ENCODE results near the gene DTNB. TPM values are rescaled to one million over a fixed set of nuclear protein-coding genes. Genes with fewer than 3 reads are reported as not detected.
"Not testable (repeated sequence)": the region's sequence is repeated elsewhere in the genome, so short reads cannot be mapped to it uniquely, and the experiment has no call there.

DTNB gene
- total RNA-seq, 1 donor from 2014 or later = 12.0 TPM

- Mint-ChIP-seq H3K27me3 (ENCODE audit: unreplicated experiment) (peaks cover 4% of the 10 kb centered on the region), H3K9me3 (ENCODE audit: unreplicated experiment) (no peaks in the 10 kb centered on the region), H3K36me3 (ENCODE audit: low read depth, unreplicated experiment) (no peaks in the 10 kb centered on the region), H3K4me3 (ENCODE audit: unreplicated experiment) (no peak overlapping the region), H3K27ac (ENCODE audit: unreplicated experiment) (no peak overlapping the region), H3K4me1 (ENCODE audit: unreplicated experiment) (peaks cover 3% of the 10 kb centered on the region)
- TF ChIP-seq, protein P1, sequence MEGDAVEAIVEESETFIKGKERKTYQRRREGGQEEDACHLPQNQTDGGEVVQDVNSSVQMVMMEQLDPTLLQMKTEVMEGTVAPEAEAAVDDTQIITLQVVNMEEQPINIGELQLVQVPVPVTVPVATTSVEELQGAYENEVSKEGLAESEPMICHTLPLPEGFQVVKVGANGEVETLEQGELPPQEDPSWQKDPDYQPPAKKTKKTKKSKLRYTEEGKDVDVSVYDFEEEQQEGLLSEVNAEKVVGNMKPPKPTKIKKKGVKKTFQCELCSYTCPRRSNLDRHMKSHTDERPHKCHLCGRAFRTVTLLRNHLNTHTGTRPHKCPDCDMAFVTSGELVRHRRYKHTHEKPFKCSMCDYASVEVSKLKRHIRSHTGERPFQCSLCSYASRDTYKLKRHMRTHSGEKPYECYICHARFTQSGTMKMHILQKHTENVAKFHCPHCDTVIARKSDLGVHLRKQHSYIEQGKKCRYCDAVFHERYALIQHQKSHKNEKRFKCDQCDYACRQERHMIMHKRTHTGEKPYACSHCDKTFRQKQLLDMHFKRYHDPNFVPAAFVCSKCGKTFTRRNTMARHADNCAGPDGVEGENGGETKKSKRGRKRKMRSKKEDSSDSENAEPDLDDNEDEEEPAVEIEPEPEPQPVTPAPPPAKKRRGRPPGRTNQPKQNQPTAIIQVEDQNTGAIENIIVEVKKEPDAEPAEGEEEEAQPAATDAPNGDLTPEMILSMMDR (IDR thresholded peaks at IDR 0.05; ENCODE audit: unreplicated experiment) = no peak
- DNase-seq (ENCODE audit: low spot score) = no peak
These were observed 115.1 kb downstream of the DTNB start for GRCh38 chr2:25558262-25558661.

- peaks cover 3% of the 10 kb centered on the region for H3K4me1 Mint-ChIP-seq (ENCODE audit: unreplicated experiment)
- H3K27me3 Mint-ChIP-seq (ENCODE audit: unreplicated experiment) = peaks cover 4% of the 10 kb centered on the region
- TF ChIP-seq, protein P1 (IDR thresholded peaks at IDR 0.05; ENCODE audit: unreplicated experiment) = no peak
- DNase-seq (ENCODE audit: low spot score) = no peak
- no peaks in the 10 kb centered on the region for H3K36me3 Mint-ChIP-seq (ENCODE audit: low read depth, unreplicated experiment)
- H3K9me3 Mint-ChIP-seq (ENCODE audit: unreplicated experiment) = no peaks in the 10 kb centered on the region
- no peak overlapping the region for H3K27ac Mint-ChIP-seq (ENCODE audit: unreplicated experiment)
- no peak overlapping the region for H3K4me3 Mint-ChIP-seq (ENCODE audit: unreplicated experiment)
These were observed 116.0 kb downstream of the DTNB start for GRCh38 chr2:25557179-25558036.

- Mint-ChIP-seq H3K27ac (ENCODE audit: unreplicated experiment) (no peak overlapping the region), H3K27me3 (ENCODE audit: unreplicated experiment) (peaks cover 3% of the 10 kb centered on the region), H3K36me3 (ENCODE audit: low read depth, unreplicated experiment) (no peaks in the 10 kb centered on the region), H3K4me3 (ENCODE audit: unreplicated experiment) (no peak overlapping the region), H3K4me1 (ENCODE audit: unreplicated experiment) (no peaks in the 10 kb centered on the region), H3K9me3 (ENCODE audit: unreplicated experiment) (no peaks in the 10 kb centered on the region)
- no peak for DNase-seq (ENCODE audit: low spot score)
- TF ChIP-seq, protein P1 (IDR thresholded peaks at IDR 0.05; ENCODE audit: unreplicated experiment) = no peak
These were observed 121.1 kb downstream of the DTNB start for GRCh38 chr2:25552318-25552717.

- H3K9me3 Mint-ChIP-seq (ENCODE audit: unreplicated experiment) = no peaks in the 10 kb centered on the region
- DNase-seq (ENCODE audit: low spot score) = no peak
- no peaks in the 10 kb centered on the region for H3K4me1 Mint-ChIP-seq (ENCODE audit: unreplicated experiment)
- H3K36me3 Mint-ChIP-seq (ENCODE audit: low read depth, unreplicated experiment) = no peaks in the 10 kb centered on the region
- H3K27me3 Mint-ChIP-seq (ENCODE audit: unreplicated experiment) = peaks cover 3% of the 10 kb centered on the region
- H3K4me3 Mint-ChIP-seq (ENCODE audit: unreplicated experiment) = no peak overlapping the region
- H3K27ac Mint-ChIP-seq (ENCODE audit: unreplicated experiment) = no peak overlapping the region
- TF ChIP-seq, protein P1 (IDR thresholded peaks at IDR 0.05; ENCODE audit: unreplicated experiment) = no peak
These were observed 122.1 kb downstream of the DTNB start for GRCh38 chr2:25551316-25551715.

- not testable (repeated sequence) for H3K36me3 Mint-ChIP-seq (ENCODE audit: low read depth, unreplicated experiment); H3K9me3 Mint-ChIP-seq (ENCODE audit: unreplicated experiment); DNase-seq (ENCODE audit: low spot score); H3K27ac Mint-ChIP-seq (ENCODE audit: unreplicated experiment); H3K4me3 Mint-ChIP-seq (ENCODE audit: unreplicated experiment); H3K27me3 Mint-ChIP-seq (ENCODE audit: unreplicated experiment); H3K4me1 Mint-ChIP-seq (ENCODE audit: unreplicated experiment)
These were observed 123.8 kb downstream of the DTNB start for GRCh38 chr2:25549571-25549970.

Measured in endothelial cell (in vitro differentiated cells).